Epithelial cell of esophagus (primary cell): ENCODE data around the gene RFX2.
"Not testable (repeated sequence)": the region's sequence is repeated elsewhere in the genome, so short reads cannot be mapped to it uniquely, and the experiment has no call there.

ENCODE experiments used
- DNase-seq: peaks from one replicate; pipeline ENCODE4 v3.0.0; 2010; ENCODE audit warnings: low read depth
- H3K4me3 ChIP-seq: 2 replicates; pipeline ENCODE4 v1.5.1; 2011; ENCODE audit warnings: mild to moderate bottlenecking, low read length, control low read depth
- CTCF ChIP-seq: IDR thresholded peaks from 2 replicates; pipeline ENCODE4 v1.5.1; 2011; ENCODE audit warnings: low read depth, mild to moderate bottlenecking, low read length, control low read depth, inconsistent platforms; ENCODE audit not compliant: insufficient read depth; ENCODE audit errors: missing control alignments

The RFX2 gene

GRCh38 chr19:6116749-6117430 is 6.6 kb upstream of the RFX2 start:
- H3K4me3 ChIP-seq = no peak overlapping the region
- TF ChIP-seq CTCF = no peak
- no peak for DNase-seq

- DNase-seq = no peak
- no peak overlapping the region for H3K4me3 ChIP-seq
- no peak for TF ChIP-seq CTCF
Measured at GRCh38 chr19:6115992-6116391, 5.7 kb upstream of the RFX2 start.

- TF ChIP-seq CTCF = no peak
- no peak for DNase-seq
- H3K4me3 ChIP-seq = no peak overlapping the region
Measured at GRCh38 chr19:6113616-6114188, 3.4 kb upstream of the RFX2 start.

GRCh38 chr19:6109947-6110346 is 353 bp downstream of the RFX2 start:
- DNase-seq = no peak
- peak overlapping the region; percentile 66 for H3K4me3 ChIP-seq
- TF ChIP-seq CTCF = no peak

- peak; percentile 53 for DNase-seq
- TF ChIP-seq CTCF = no peak
- H3K4me3 ChIP-seq = peak overlapping the region; percentile 66
Measured at GRCh38 chr19:6108721-6109633, 1.3 kb downstream of the RFX2 start.

- not testable (repeated sequence) for DNase-seq
Measured at GRCh38 chr19:6106643-6107294, 3.5 kb downstream of the RFX2 start.

GRCh38 chr19:6105444-6105843 is 4.9 kb downstream of the RFX2 start:
- no peak for TF ChIP-seq CTCF
- no peak overlapping the region for H3K4me3 ChIP-seq
- DNase-seq = no peak

More at GRCh38 chr19:6106643-6107294, 3.5 kb downstream of the RFX2 start:
- not testable (repeated sequence) for H3K4me3 ChIP-seq
